DMS79 treated with DMSO at 0.1 percent for 48 hours (cell line): Measurements from ENCODE around the gene ROBO4.
A peak's percentile ranks its signal among the peaks of the same experiment; 100 is the strongest.

Experiments used
- DNase-seq: peaks from one replicate; lab custom pipeline; 2025; lab: John Stamatoyannopoulos, UW

The ROBO4 gene

DNA sequence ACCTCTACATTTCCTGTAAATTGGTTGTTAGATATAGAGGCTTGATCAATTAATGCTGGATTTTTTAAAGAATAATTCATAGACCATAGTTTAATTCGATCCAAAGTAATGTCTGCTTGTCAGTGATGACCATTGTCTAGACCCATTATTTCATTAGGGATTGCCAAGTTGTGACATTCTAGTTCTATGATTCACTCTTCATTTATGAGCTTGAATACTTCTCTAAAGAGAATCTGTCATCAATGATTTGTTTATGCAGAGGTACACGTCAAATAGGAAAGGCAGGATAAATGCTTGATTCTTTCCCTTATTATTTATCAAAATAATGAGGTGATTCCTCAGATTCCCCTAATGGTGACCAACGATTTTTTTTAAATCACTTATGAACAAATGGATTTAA, 56.5 kb downstream of the ROBO4 start:
- DNase-seq: no peak

DNA sequence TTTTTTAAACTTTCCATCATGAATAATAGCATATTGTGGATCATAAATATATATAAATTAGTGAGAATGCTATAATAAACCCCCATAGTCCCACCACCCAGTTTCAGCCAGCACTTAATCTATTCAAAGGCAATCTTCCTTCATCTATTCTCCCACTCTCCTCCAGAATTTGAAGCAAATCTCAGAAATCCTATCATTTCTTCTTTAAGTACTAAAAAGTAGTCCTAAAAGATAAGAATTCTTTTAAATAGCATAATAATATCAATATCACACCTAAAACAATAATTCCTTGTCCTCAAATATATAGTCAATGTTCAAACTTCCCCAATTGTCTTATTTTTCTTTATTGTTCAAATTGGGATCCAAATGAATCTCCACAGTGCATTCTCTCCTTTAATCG, 57.0 kb downstream of the ROBO4 start:
- DNase-seq: no peak

DNA sequence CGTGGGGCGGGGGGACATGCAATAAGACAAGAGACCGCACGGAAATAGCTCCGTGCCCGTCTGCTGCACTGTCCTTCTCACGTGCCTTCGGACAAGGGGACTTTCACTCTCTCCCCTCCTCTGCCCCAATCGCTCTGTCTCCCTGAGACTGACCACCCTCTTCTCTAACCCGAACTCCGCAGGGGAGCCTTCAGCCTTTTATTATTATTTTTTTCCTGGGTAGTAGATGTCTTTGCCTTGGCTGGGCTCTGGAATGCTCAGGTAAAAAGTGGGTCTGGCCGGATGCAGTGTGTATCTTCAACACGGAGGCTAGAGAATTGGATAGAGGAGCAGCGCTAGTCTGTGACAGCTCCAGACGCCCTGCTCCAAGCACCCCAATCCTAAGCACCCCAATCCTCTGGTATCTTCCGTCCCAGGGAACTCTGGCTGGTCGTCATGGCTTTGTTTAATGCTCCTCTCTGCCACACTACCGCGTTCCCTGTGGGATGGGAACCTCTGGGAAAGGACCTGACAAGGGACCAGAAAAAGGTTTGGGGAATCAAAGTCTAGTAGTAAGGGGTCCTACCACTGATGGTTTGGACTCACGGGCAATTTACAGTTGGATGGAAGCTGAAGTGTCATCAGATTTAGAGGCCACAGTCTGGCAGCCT, 57.6 kb downstream of the ROBO4 start:
- DNase-seq: no peak

DNA sequence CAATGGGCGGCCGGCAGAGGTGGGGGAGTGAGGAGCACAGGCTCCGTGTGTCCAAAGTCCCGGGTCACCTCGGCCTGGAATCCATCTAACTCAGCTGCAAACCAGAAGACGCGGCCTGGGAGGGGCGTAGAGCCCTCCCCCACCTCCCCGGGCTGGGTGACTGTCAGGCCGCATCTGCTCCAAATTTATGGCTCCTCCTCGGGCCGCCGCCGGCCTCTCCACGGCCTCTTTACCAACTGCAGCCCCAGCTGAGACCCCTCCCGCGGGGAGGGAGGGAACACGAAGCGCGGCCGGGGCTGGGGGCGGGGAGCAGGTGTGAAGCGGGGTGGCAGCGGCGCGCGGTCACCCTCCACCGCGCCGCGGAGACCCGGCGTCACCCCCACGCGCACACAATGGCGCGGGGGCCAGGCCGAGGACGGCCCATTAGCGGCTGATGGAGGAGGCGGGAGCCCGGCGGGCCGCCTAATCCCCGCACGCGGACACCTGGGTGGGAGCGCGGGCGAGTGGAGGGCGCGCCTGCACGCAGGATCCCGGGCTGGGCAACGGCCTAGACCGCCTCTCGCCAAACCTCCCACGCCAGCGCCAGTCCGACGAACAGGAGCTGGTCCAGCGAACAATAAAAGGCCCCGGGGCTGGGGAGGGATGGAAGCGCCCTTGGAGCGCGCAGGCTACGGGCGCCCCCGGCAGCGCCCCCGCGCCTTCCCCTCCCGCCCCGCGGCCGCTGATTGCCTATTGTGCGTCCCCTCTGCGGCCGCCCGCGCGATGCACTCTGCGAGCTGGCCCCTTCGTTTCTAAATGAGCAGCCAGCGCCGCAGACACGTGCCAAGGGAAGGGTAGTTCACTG, 58.3 kb downstream of the ROBO4 start:
- peak; percentile 60 for DNase-seq

DNA sequence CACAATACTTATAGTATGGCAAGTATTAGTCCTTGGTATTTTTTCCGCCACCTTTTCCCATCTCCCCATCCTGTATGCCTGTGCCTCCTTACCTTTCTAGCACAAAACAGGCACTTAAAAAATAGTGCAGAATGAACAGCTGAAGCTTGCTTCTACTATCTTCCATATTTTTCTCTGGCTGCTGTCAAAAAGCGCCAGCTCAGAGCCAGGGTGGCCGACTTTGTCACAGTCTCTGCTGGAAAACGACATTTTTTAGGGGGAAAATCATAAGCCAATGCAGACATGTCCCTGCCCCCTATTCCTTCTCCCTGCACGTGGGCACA, 58.9 kb downstream of the ROBO4 start:
- DNase-seq: no peak

DNA sequence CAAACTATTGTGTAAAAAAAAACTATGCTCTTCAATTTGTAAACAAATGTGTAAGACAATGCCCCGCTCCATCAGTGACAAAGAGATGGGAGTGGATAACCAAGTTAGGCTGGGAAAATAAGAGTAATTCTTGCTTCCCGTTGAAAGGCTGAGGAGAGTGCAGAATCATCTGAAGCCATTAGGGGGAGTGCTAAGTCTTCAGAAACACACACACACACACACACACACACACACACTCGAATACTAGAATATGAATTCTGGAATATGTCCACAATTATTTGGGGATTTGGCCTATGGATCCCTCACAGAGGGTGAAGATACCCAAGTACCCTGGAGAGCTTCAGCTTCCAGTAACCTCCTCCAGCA, 60.2 kb downstream of the ROBO4 start:
- peak; percentile 87 for DNase-seq

DNA sequence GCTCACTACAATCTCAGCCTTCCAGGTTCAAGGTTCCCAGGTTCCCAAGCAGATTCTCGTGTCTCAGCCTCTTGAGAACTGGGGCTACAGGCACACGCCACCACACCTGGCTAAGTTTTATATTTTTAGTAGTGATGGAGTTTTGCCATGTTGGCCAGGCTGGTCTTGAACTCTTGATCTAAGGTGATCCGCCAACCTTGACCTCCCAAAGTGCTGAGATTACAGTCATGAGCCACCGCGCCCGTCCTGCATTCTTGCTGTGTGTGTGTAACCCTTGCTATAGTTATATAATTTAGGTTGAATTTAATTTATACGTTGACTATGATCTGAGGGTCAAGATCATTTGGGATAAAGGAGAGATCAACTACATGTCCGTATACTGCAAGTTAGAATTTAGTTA, 61.7 kb downstream of the ROBO4 start:
- no peak for DNase-seq

DNA sequence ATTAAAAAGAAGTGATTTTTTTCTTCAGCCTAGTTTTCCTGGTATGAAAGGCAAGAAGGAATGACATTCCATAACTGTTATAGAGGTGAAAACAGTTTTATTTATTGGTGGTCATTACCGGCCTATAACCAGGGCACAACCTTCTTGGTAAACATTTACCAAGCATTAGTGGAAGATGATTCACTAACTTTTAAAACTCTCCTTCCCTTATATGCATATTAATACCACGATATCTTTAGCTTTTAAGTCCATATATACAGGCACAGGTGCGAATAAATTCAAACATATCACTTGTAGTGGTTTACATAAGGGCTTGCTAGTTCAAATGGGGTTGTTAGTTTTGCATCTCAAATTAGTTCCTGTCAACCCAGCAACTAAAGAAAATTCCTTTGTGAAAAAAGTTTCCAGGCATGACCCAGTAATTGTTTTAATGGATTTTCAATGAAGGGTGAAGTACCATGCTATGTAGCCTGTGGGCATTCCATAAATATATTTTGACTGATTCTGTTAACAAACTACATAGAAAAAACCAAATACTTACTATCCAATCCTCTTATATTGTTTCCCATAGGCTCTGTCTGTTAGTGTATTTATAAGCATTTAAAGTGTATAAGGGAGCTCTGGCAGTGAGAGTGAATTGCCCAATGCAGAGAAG, 63.0 kb downstream of the ROBO4 start:
- peak; percentile 15 for DNase-seq
